HG03097 (cell line): ENCODE measurements around the gene RAMP1.

Source experiments
- ATAC-seq: cut with Tn5 transposase; IDR thresholded peaks from one replicate; pipeline ENCODE4 v1.9.1; 2021; ENCODE audit not compliant: unreplicated experiment, low FRiP score

Gene RAMP1

DNA sequence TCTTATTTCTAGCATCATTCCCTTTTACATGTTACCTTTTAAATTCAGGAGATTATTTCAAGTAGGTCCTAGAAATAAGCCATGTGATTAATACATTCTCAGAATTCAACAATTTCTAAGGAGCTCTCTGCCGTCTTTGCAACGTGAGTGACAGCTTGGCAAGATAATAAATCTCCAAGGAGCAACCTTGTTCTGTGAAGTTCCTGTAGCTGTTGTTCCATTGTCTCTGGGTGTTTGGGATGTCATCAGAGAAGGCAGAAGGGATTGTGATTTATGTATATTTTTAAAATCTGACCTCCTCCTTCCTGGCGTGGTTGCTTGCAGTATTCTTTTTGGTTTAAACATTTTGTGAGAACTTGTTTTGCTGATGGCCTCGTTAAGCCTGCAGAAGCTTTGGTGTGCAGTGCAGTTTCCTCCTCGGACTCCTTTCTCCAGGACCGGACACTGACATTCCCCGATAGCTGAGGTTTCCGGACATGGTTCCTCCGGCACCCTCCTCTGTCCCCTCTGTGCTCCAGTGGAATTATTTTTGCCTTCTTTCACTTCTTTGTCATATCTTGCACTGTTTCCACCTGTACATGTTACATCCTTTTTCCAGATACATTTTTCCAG is 33.7 kb downstream of the RAMP1 start:
- no peak for ATAC-seq

DNA sequence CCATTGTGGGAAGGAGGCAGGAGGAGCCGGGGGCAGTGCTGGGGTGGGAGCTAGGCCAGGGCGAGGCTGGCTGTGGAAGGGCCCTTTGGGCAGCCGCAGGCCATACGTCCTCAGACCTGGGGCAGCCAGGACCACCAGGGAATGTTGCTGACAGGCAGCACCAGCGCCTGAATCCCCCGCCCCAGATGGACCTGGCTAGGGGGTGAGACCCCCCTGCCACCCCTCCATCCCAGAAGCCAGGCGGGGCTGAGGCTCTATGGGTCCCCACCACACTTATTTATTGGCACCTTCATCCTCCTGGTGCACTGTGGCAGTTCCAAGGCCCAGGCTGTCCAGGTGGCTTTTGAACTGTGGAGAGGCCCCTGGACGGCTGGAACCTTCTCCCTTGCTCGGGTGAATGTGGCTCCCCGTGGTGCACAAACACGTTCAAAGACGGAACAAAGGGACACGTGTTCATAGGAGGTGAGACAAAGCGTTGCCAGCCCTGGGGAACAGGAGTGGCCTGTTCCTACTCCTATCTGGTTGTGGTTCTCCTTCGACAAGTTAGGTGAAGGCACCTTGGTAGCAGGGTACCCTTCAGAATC is 35.1 kb downstream of the RAMP1 start:
- ATAC-seq = no peak

DNA sequence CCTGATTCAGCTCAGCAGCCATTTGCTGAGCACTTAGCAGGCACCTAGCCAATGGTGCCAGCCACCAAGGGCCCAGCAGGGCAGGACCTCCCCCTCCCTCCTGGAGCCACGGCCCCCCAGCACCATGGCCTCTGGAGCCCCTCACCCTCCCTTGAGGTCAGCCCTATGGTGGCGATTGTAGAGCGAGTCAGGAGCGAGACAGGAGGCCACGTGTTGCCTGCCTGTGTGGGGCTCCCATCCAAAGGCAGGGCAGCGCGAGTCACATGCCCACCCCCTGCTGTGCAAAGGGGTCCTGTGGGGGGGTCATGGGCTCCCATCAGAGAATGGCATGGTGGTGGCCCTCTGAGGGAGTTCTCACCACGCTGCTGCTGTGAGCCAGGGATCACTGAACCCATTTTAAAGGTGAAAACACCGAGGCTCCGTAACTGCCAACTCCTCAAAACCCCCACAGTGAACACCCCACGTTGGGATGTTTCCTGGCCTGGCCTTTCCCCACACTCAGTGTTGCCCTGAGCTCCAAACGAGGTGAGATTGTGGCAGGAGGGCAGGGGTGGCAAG is 35.6 kb downstream of the RAMP1 start:
- no peak for ATAC-seq

GRCh38 chr2:237895544-237896506 is 36.4 kb downstream of the RAMP1 start:
- no peak for ATAC-seq

- ATAC-seq = no peak
Observed at GRCh38 chr2:237896507-237896892, 37.1 kb downstream of the RAMP1 start.

DNA sequence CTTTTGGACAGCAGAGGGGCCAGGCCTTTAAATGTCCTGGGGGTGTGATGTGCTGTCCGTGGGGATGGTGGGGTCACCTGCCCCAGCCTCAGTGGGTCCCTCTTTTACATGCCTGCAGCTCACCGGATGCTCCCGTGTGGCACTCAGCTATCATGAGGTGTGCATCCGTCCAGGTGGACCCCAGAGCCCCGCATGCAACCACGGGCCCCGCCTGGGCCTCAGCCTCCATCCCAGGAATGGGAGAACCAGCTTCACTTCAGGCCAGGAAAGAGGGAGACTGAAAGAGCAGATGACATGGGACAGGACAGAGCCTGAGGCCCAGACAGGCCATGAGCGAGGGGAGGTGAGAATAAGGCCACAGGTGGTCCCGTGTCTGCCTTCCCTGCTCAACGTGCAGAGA is 37.5 kb downstream of the RAMP1 start:
- no peak for ATAC-seq

GRCh38 chr2:237898057-237898414 is 38.6 kb downstream of the RAMP1 start:
- ATAC-seq = no peak

- no peak for ATAC-seq
Observed at GRCh38 chr2:237900891-237901831, 41.7 kb downstream of the RAMP1 start.

GRCh38 chr2:237901932-237902850 is 42.8 kb downstream of the RAMP1 start:
- no peak for ATAC-seq

GRCh38 chr2:237904831-237905599 is 45.6 kb downstream of the RAMP1 start:
- no peak for ATAC-seq

GRCh38 chr2:237907144-237907543 is 47.7 kb downstream of the RAMP1 start:
- ATAC-seq = no peak

- ATAC-seq = no peak
Observed at GRCh38 chr2:237909075-237909695, 49.8 kb downstream of the RAMP1 start.

DNA sequence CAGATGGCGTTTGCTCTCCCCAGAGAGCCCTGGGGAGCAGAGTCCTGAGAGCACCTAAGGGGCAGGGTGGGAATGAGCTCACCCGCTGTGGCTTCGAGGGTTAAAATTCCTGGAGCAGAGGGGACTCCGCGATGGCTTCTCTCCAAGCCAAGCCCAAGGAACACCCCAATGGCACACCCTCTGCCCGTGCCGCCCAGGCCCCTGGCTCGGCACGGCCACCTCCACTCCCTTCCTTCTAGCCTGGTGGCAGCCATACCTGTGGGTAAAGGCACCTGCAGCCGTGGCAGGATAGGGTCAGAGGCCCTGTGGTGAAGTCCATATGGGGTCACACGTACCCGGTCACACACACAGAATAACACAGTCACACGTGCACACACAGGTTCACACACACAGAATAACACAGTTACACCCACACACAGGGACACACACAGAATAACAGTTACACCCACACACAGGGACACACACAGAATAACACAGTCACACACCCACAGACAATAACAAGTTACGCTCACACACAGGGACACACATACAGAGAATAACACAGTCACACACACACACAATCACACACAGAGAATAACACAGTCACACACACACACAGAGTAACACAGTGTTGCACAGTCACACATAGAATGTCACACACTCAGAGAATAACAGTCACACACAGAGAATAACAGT is 50.5 kb downstream of the RAMP1 start:
- no peak for ATAC-seq

DNA sequence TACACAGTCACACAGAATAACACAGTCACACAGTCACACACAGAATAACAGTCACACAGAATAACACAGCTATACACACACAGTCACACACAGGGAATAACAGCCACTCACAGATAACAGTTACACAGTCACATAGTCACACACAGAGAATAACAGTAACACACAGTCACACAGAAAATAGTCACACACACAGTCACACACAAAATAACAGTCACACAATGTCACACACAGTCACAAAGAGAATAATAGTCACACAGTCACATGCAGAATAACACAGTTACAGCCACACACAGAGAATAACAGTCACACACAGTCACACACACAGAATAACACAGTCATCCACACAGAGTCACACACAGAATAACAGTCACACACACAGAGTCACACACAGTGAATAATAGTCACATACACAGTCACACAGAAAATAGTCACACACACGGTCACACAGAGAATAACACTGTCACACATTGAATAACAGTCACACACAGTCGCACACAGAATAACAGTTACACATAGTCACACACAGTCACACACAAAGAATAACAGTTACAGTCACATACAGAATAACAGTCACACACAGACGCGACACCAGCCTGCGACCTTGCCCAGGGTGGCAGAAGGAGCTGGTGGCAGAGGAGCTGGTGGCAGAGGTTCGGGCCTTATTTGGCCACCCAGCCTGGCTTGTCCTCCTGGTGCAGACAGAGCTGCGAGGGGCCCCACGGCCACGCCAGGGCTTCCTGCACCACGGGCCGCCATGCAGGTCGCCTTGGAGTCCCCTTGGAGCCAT is 51.3 kb downstream of the RAMP1 start:
- no peak for ATAC-seq

- no peak for ATAC-seq
Observed at GRCh38 chr2:237911363-237912017, 52.1 kb downstream of the RAMP1 start.
